GM23248 (cell line): ENCODE results near the gene RHBDF2.

Experiments
- EZH2 ChIP-seq: fragments of 200-600 bp; sonication (generic); IDR thresholded peaks from 2 replicates; pipeline ENCODE4 v1.6.1; 2018; ENCODE audit warnings: antibody characterized with exemption, mild to moderate bottlenecking; ENCODE audit not compliant: insufficient read depth, poor library complexity, severe bottlenecking
- EZH2phosphoT487 ChIP-seq: fragments of 200-600 bp; sonication (generic); IDR thresholded peaks from 2 replicates; pipeline ENCODE4 v1.6.1; 2018; ENCODE audit warnings: antibody characterized with exemption, moderate library complexity, mild to moderate bottlenecking, low read depth; ENCODE audit not compliant: insufficient read depth

- TF ChIP-seq EZH2phosphoT487 (no peak), EZH2 (no peak)
Measured at GRCh38 chr17:76538941-76539570, 37.8 kb upstream of the RHBDF2 start.
